ENCODE results near the gene LMO1.

Gene LMO1

DNA sequence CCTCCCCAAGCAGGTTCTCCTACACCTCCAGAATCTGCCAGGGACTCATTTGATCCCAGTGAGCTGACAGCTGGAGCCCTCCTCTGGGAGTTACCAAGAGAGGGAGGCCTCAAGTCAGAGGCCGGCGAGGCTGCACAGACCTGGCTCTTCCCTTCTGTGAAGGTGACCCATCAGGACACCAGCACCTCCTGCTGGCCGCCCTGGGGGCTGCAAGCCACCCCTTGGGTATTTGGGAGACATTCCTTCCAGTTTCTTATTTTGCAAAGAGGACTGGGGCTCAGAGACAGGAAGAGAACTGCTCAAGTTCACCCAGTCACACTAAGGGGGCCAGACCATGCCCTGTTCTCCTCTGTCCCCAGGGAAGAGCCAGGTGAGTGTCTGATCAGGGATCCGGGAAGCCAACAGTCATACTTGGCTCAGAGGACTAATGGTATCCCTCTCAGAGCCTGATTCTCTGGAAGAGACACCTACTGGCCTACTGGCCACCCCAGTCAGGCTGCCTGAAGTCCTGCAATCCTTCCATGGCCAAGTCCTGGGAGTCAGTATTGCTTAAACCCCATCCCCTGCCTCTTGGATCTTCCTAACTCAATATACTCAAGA is 54.4 kb downstream of the LMO1 start:
- no peak overlapping the region for H3K9ac ChIP-seq (ENCODE audit: insufficient read length, low read depth)
- DNase-seq (ENCODE audit: low read depth, low spot score): no peak
- no peaks in the 10 kb centered on the region for H3K27me3 ChIP-seq (ENCODE audit: insufficient read depth, insufficient read length)
- no peaks in the 10 kb centered on the region for H3K36me3 ChIP-seq (ENCODE audit: insufficient read depth, insufficient read length, low read length)
- H3K9me3 ChIP-seq (ENCODE audit: insufficient read depth, low read length): no peaks in the 10 kb centered on the region
- no peak overlapping the region for H3K4me3 ChIP-seq (ENCODE audit: insufficient read length, low read depth)
- no peaks in the 10 kb centered on the region for H3K4me1 ChIP-seq (ENCODE audit: insufficient read depth, insufficient read length)
- TF ChIP-seq YY1 (IDR thresholded peaks at IDR 0.05; ENCODE audit: insufficient read depth, insufficient read length) (no peak), ZNF274 (IDR thresholded peaks at IDR 0.05; ENCODE audit: low read depth, low read length) (no peak), SUZ12 (IDR thresholded peaks at IDR 0.05; ENCODE audit: extremely low read depth, insufficient read depth, insufficient read length) (no peak)

GRCh38 chr11:8207080-8208000 is 56.3 kb downstream of the LMO1 start:
- TF ChIP-seq ZNF274 (IDR thresholded peaks at IDR 0.05; ENCODE audit: low read depth, low read length): no peak
- no peak for TF ChIP-seq SUZ12 (IDR thresholded peaks at IDR 0.05; ENCODE audit: extremely low read depth, insufficient read depth, insufficient read length)
- TF ChIP-seq YY1 (IDR thresholded peaks at IDR 0.05; ENCODE audit: insufficient read depth, insufficient read length): no peak
- Histone ChIP-seq H3K9me3 (ENCODE audit: insufficient read depth, low read length) (no peaks in the 10 kb centered on the region), H3K4me3 (ENCODE audit: insufficient read length, low read depth) (no peak overlapping the region), H3K9ac (ENCODE audit: insufficient read length, low read depth) (no peak overlapping the region), H3K36me3 (ENCODE audit: insufficient read depth, insufficient read length, low read length) (no peaks in the 10 kb centered on the region), H3K27me3 (ENCODE audit: insufficient read depth, insufficient read length) (no peaks in the 10 kb centered on the region), H3K4me1 (ENCODE audit: insufficient read depth, insufficient read length) (no peaks in the 10 kb centered on the region)
- no peak for DNase-seq (ENCODE audit: low read depth, low spot score)

- no peak for TF ChIP-seq YY1 (IDR thresholded peaks at IDR 0.05; ENCODE audit: insufficient read depth, insufficient read length)
- TF ChIP-seq ZNF274 (IDR thresholded peaks at IDR 0.05; ENCODE audit: low read depth, low read length): no peak
- no peak for TF ChIP-seq SUZ12 (IDR thresholded peaks at IDR 0.05; ENCODE audit: extremely low read depth, insufficient read depth, insufficient read length)
- Histone ChIP-seq H3K9ac (ENCODE audit: insufficient read length, low read depth) (no peak overlapping the region), H3K27me3 (ENCODE audit: insufficient read depth, insufficient read length) (no peaks in the 10 kb centered on the region), H3K4me1 (ENCODE audit: insufficient read depth, insufficient read length) (no peaks in the 10 kb centered on the region), H3K9me3 (ENCODE audit: insufficient read depth, low read length) (no peaks in the 10 kb centered on the region), H3K36me3 (ENCODE audit: insufficient read depth, insufficient read length, low read length) (no peaks in the 10 kb centered on the region), H3K4me3 (ENCODE audit: insufficient read length, low read depth) (no peak overlapping the region)
- DNase-seq (ENCODE audit: low read depth, low spot score): no peak
Observed at GRCh38 chr11:8206251-8207079, 57.2 kb downstream of the LMO1 start.

- Histone ChIP-seq H3K9me3 (ENCODE audit: insufficient read depth, low read length) (no peaks in the 10 kb centered on the region), H3K9ac (ENCODE audit: insufficient read length, low read depth) (no peak overlapping the region), H3K36me3 (ENCODE audit: insufficient read depth, insufficient read length, low read length) (no peaks in the 10 kb centered on the region), H3K4me3 (ENCODE audit: insufficient read length, low read depth) (no peak overlapping the region), H3K27me3 (ENCODE audit: insufficient read depth, insufficient read length) (no peaks in the 10 kb centered on the region), H3K4me1 (ENCODE audit: insufficient read depth, insufficient read length) (no peaks in the 10 kb centered on the region)
- no peak for DNase-seq (ENCODE audit: low read depth, low spot score)
- TF ChIP-seq YY1 (IDR thresholded peaks at IDR 0.05; ENCODE audit: insufficient read depth, insufficient read length) (no peak), ZNF274 (IDR thresholded peaks at IDR 0.05; ENCODE audit: low read depth, low read length) (no peak), SUZ12 (IDR thresholded peaks at IDR 0.05; ENCODE audit: extremely low read depth, insufficient read depth, insufficient read length) (no peak)
Observed at GRCh38 chr11:8205566-8205965, 58.1 kb downstream of the LMO1 start.

DNA sequence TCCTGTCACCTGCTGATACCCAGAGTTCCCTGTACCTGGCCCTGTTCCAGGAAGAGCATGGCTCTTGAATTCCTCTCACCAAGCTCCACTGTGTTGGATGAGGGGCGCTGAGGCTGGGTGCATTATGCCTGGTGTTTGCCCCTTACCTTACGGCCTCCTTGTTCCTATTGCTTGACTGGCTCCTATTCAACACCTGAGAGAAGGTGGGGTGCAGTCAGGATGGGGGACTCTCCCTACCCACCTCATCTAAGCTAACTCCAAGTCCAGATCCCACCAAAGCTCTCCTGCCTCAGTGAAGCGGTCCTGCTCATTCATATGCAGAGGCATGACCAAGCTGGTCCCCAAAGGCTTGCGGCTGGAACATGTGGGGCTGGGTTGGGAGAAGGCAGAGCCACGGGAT is 59.1 kb downstream of the LMO1 start:
- no peaks in the 10 kb centered on the region for H3K9me3 ChIP-seq (ENCODE audit: insufficient read depth, low read length)
- no peaks in the 10 kb centered on the region for H3K27me3 ChIP-seq (ENCODE audit: insufficient read depth, insufficient read length)
- H3K4me3 ChIP-seq (ENCODE audit: insufficient read length, low read depth): no peak overlapping the region
- TF ChIP-seq ZNF274 (IDR thresholded peaks at IDR 0.05; ENCODE audit: low read depth, low read length): no peak
- no peak overlapping the region for H3K9ac ChIP-seq (ENCODE audit: insufficient read length, low read depth)
- no peaks in the 10 kb centered on the region for H3K36me3 ChIP-seq (ENCODE audit: insufficient read depth, insufficient read length, low read length)
- DNase-seq (ENCODE audit: low read depth, low spot score): no peak
- no peaks in the 10 kb centered on the region for H3K4me1 ChIP-seq (ENCODE audit: insufficient read depth, insufficient read length)

DNA sequence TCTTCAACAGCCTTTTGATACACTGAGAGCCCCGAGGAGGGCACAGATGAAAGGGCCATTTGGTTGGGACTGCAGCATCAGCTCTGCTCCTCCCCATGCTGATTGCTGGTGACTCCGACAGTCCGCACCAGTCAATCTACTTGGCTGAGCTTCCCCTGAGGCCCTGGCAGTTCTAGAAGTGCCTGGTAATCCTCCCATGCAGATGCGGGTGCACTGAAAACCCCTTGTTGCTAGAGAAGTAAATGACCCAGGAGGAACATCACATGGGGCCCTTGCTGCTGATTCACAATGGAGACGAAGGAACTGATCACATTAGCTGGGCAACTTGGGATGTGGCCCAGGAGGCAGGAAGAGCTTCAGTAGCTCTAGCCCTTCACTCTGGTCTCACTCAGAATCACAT is 59.7 kb downstream of the LMO1 start:
- Histone ChIP-seq H3K9me3 (ENCODE audit: insufficient read depth, low read length) (no peaks in the 10 kb centered on the region), H3K27me3 (ENCODE audit: insufficient read depth, insufficient read length) (no peaks in the 10 kb centered on the region), H3K9ac (ENCODE audit: insufficient read length, low read depth) (no peak overlapping the region), H3K36me3 (ENCODE audit: insufficient read depth, insufficient read length, low read length) (no peaks in the 10 kb centered on the region), H3K4me1 (ENCODE audit: insufficient read depth, insufficient read length) (no peaks in the 10 kb centered on the region), H3K4me3 (ENCODE audit: insufficient read length, low read depth) (no peak overlapping the region)
- no peak for DNase-seq (ENCODE audit: low read depth, low spot score)
- TF ChIP-seq YY1 (IDR thresholded peaks at IDR 0.05; ENCODE audit: insufficient read depth, insufficient read length) (no peak), ZNF274 (IDR thresholded peaks at IDR 0.05; ENCODE audit: low read depth, low read length) (no peak), SUZ12 (IDR thresholded peaks at IDR 0.05; ENCODE audit: extremely low read depth, insufficient read depth, insufficient read length) (no peak)

- Histone ChIP-seq H3K4me3 (ENCODE audit: insufficient read length, low read depth) (no peak overlapping the region), H3K4me1 (ENCODE audit: insufficient read depth, insufficient read length) (no peaks in the 10 kb centered on the region), H3K27me3 (ENCODE audit: insufficient read depth, insufficient read length) (no peaks in the 10 kb centered on the region), H3K9ac (ENCODE audit: insufficient read length, low read depth) (no peak overlapping the region), H3K9me3 (ENCODE audit: insufficient read depth, low read length) (no peaks in the 10 kb centered on the region), H3K36me3 (ENCODE audit: insufficient read depth, insufficient read length, low read length) (no peaks in the 10 kb centered on the region)
- no peak for TF ChIP-seq YY1 (IDR thresholded peaks at IDR 0.05; ENCODE audit: insufficient read depth, insufficient read length)
- TF ChIP-seq SUZ12 (IDR thresholded peaks at IDR 0.05; ENCODE audit: extremely low read depth, insufficient read depth, insufficient read length): no peak
- no peak for TF ChIP-seq ZNF274 (IDR thresholded peaks at IDR 0.05; ENCODE audit: low read depth, low read length)
- no peak for DNase-seq (ENCODE audit: low read depth, low spot score)
Observed at GRCh38 chr11:8203414-8203715, 60.3 kb downstream of the LMO1 start.

All from NT2/D1 (cell line).